ENCODE measurements around the gene PCDHGB6.
"Not testable (repeated sequence)": the region's sequence is repeated elsewhere in the genome, so short reads cannot be mapped to it uniquely, and the experiment has no call there.

The PCDHGB6 gene

GRCh38 chr5:141407790-141408505 lies at the start of gene PCDHGB6:
Gene PCDHGB6 (plus strand): TSS chr5:141408021. CDS start chr5:141408203, 182 bp downstream.
- not testable (repeated sequence) for DNase-seq

GRCh38 chr5:141359790-141360426 lies 47.9 kb upstream of the PCDHGB6 start, which contains the start of gene PCDHGB2:
Gene PCDHGB2 (plus strand): TSS chr5:141359994. CDS start chr5:141360136, 142 bp downstream.
- DNase-seq: peak; percentile 41 to 54

GRCh38 chr5:141360685-141361084 lies 47.1 kb upstream of the PCDHGB6 start:
- no peak for DNase-seq

- DNase-seq: no peak
Measured at GRCh38 chr5:141362719-141363118, 45.1 kb upstream of the PCDHGB6 start.

GRCh38 chr5:141363952-141364660 lies 43.7 kb upstream of the PCDHGB6 start, which contains the start of gene PCDHGA5:
Gene PCDHGA5 (plus strand): TSS chr5:141364162. CDS start chr5:141364331, 169 bp downstream.
- DNase-seq: no peak

- no peak for DNase-seq
Measured at GRCh38 chr5:141366016-141366896, 41.6 kb upstream of the PCDHGB6 start.

GRCh38 chr5:141369994-141370848 lies 37.6 kb upstream of the PCDHGB6 start, which contains the start of gene PCDHGB3:
Gene PCDHGB3 (plus strand): TSS chr5:141370242. CDS start chr5:141370395, 153 bp downstream.
- DNase-seq: no peak

- DNase-seq: no peak
Measured at GRCh38 chr5:141371572-141372475, 36.0 kb upstream of the PCDHGB6 start.

GRCh38 chr5:141373673-141374317 lies 34.0 kb upstream of the PCDHGB6 start, which contains the start of gene PCDHGA6:
Gene PCDHGA6 (plus strand): TSS chr5:141373891. CDS start chr5:141374084, 193 bp downstream.
- no peak for DNase-seq

- DNase-seq: no peak
Measured at GRCh38 chr5:141374627-141375026, 33.2 kb upstream of the PCDHGB6 start.

- DNase-seq: not testable (repeated sequence)
Measured at GRCh38 chr5:141375444-141376155, 32.2 kb upstream of the PCDHGB6 start.

GRCh38 chr5:141382469-141383294 lies 25.1 kb upstream of the PCDHGB6 start, which contains the start of gene PCDHGA7:
Gene PCDHGA7 (plus strand): TSS chr5:141382742. CDS start chr5:141382900, 158 bp downstream.
- no peak for DNase-seq

- no peak for DNase-seq
Measured at GRCh38 chr5:141383345-141383744, 24.5 kb upstream of the PCDHGB6 start.

- DNase-seq: no peak
Measured at GRCh38 chr5:141384471-141385267, 23.2 kb upstream of the PCDHGB6 start.

GRCh38 chr5:141387557-141388311 lies 20.1 kb upstream of the PCDHGB6 start, which contains the start of gene PCDHGB4:
Gene PCDHGB4 (plus strand): TSS chr5:141387698. CDS start chr5:141387885, 187 bp downstream.
- DNase-seq: not testable (repeated sequence)

- DNase-seq: no peak
Measured at GRCh38 chr5:141388661-141389060, 19.2 kb upstream of the PCDHGB6 start.

Data from NCI-H524 (cell line).